GM21723 (cell line): ENCODE results near the gene UTP18.
"Not testable (repeated sequence)": the region's sequence is repeated elsewhere in the genome, so short reads cannot be mapped to it uniquely, and the experiment has no call there.

Experiments used
- ATAC-seq: cut with Tn5 transposase; IDR thresholded peaks from one replicate; pipeline ENCODE4 v1.9.1; 2021; ENCODE audit warnings: mild to moderate bottlenecking, moderate library complexity; ENCODE audit not compliant: unreplicated experiment

Gene UTP18

DNA sequence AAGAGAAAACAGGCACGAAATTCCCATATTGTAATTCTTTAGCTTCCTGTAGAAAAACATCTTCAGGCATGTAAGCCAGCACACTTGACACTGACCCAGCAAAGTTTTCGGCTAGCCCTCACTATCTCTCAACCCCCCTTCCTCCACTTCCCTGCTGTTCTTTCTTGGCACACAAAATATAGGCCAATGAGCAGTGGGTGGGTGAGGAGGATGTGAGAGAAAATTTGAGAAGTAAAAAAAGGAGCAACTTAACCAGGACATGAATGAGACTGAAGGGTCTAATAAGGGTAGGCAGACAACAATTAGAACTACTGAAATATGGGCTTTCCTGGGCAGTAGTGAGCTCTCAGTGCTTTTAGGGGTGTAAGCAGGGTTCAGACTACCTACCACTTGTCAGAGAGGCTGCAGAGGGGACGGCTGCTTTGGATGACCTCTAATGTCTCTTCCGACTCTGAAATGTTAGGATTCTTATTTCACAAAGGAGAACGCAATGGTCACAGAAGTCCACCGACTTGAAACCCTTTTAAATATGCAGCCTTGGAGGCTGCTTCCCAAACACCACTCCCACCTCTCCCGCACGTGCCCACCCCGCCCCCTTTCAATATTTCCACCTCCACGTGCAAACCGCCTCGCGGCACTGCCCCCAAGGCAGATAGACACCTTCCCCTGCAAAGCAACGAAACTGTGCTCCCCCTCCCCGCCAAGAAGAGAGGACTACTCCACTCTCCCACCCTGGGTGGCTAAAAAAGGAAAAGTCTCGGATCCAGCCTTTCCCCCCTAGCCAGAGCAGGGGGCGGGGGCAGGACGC, 1.4 kb upstream of the UTP18 start:
- no peak for ATAC-seq

DNA sequence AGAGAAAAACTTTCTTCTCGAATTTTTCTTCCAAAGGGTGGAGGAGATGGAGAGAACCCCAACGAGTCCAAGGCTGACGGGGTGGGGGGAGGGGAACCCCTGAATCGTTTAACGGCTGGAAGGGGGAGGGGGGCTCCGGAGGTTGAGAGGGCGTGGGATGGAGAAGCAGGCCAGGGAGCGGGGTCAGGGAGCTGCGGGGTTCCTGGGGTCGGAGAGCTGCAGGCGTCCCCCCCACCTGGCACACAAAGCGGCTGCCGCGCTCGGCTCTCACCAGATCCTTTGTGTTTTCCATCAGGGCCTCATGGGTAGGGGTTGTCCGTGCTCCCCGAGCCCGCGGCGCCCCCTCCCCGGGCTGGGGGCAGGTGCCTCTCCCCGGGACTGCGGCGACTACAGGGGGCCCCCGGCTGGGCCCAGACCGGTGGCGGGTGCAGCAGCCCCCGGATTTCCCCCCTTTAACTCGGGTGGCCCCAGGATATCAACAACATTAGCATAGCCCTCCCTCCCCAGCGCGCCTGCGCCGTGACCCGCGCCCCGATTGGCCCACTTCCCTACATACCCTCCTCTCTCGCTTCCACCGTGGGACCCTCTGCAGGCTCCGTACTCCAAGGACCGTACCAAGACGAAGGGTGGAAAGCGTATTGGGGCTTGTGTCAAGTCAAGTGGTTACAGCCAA, 646 bp upstream of the UTP18 start, which contains the start of gene MBTD1:
Gene MBTD1, minus strand, starts transcription at position 486 of the 673 bp plus-strand sequence. CDS start 34,888 bp downstream, outside the sequence.
- ATAC-seq, result peak; percentile 77

DNA sequence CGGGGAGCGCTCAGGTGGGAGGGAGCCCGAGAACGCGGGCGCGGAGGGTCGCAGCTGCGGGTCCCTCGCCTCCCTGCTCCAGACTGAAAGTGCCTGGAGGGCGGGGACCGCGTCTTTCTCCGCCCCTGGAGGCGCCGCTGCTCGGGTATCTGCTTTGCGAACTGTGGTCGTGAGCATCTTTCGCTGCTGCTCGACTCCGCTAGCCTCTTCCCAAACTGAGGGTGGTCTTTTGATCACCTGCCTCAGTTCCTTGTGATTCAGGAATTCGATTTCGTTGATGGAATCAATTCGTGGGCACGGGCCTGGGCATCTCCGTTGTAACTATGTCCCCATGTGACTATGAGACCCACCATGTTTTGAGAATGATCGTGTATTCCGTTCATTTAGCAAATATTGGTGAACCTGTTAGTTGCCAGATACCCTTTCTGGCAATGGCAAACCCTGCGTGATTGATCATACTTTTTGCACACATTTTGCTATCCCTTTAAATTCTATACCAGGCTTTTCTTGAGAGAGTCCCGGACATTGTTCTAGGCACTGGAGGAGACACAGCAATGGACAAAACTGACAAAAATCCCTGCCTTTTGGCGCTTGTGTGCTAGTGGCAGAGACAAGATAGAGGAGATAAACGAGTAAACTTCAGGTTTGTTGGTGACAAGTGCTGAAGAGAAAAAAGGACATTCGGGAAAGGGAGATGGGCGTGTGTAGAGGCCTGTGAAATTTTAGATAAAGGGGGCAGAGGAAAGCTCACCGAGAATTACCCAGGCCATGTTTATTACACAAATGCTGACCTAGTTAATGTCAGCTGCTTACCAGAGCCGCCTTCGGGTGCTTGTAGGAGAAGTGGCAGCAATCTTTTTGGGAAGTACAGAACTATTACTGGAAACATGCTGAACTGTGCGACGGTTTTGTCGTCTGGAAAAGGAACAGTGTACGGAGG, 948 bp downstream of the UTP18 start:
- ATAC-seq, result peak; percentile 3

DNA sequence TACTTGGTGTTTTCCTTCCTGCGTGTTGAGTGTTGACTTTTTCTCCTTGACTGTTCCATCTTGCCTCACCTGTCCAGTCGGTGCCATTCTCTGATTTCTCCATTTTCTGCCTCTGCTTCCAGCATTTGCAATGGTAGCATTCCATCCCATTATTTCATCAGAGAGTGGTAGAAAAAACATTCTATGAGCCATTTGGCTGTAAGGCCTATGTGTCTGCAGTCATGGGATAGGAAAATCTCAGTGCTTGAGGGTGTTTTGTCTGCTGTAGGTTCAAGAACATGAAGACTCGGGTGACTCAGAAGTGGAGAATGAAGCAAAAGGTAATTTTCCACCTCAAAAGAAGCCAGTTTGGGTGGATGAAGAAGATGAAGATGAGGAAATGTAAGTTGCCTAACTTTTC, 2.7 kb downstream of the UTP18 start:
- no peak for ATAC-seq

DNA sequence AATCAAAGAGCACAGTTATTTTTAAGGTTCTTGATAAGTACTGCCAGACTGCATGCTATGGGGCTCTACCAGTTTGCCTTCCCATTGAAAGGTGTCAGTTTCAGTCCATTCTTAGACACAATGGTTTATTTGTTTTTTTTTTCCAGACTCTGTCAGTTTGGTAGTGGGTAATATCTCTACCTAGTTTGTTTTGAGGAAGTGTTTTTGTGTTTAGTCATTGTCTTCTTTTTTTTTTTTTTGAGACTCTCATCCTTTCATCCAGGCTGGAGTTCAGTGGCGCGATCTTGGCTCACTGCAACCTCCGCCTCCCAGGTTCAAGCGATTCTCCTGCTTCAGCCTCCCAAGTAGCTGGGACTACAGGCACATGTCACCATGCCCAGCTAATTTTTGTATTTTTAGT, 4.1 kb downstream of the UTP18 start:
- ATAC-seq, result not testable (repeated sequence)

DNA sequence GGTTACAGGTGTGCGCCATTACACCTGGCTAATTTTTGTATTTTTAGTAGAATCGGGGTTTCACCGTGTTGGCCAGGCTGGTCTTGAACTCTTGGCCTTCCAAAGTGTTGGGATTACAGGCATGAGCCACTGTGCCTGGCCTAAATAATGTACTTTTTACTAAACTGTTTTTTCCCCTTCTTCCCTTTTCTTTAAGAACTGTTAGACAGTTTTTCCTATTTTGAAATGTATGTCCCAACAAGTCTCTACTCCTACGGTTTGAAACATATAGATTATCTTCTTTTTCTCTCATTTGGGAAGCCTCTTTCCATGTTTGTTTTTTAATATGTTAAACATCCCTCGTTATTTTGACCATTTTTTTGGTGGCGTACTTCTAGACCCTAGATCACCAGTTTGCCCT, 9.6 kb downstream of the UTP18 start:
- ATAC-seq, result no peak

DNA sequence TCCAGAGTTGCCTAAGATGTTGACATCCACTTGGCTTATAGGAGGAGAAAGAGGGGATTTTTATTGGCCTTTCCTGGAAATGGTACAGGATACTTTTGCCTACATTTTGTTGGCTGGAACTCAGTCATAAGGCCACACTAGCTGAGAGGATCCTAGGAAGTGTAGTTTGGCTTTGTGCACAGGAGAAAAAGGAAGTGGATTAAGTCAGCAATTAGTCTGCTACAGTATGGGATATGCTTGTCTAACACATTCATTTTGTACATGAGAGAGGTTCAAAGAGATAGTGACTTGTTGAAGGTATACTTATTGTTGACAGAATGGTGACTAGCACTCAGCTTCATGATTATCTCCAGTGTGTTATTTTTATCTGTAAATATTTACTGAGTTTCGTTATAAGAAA, 10.3 kb downstream of the UTP18 start:
- ATAC-seq, result no peak

DNA sequence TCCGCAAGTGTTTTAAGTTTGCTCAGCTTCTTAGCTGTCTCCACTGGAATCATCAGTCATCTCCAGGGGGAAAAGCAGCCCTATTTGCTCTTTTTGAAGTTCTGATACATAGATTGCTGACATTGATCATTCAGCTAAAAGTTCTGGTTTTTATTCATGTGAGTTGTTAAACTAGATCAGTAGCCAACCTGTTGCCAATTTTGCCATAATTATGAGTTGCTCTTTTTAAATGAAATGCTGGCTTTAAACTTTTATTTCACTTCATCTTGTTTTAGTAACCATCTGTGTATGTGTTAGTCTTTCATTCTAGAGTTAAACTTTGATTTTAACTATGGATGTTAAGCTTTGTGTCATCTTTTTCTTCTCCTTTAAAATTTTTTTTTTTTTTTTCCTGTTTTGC, 12.5 kb downstream of the UTP18 start:
- ATAC-seq, result no peak

DNA sequence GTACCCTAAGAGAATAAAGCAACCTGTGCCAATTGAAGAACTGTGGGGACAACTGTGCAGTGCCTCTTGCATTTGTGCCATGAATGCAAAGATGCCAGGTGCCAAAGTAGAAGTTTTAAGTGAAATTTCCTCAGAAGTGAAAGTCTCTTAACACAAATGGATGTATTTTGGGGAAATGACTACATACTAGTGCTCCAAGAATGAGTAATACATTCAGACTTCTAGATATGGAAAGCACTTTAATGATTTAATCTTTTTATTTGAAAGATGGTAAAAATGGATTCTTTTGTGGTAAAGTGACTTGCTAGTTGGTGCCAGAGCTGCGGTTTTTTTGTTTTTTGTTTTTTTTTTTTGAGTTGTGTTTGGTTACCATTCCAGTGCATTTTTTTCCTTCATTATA, 15.0 kb downstream of the UTP18 start:
- no peak for ATAC-seq

DNA sequence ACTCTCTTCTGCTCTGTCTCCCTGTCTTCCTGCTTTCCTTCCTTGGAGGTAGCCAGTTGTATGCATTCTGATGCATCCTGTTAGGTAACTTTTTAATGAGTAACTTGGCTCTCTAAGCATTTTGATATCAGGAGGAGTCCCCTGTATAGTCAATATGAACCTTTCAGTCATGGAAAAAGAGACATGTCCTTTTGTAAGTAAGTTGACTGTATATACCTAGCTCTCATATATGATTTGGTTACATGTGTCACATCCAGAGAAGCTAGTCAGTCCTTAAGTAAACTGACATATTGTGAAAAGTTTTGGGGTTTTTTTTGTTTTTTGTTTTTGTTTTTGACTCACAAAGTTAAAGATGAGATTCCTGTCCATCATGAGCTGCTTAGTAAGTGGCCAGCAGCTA, 18.8 kb downstream of the UTP18 start:
- no peak for ATAC-seq

DNA sequence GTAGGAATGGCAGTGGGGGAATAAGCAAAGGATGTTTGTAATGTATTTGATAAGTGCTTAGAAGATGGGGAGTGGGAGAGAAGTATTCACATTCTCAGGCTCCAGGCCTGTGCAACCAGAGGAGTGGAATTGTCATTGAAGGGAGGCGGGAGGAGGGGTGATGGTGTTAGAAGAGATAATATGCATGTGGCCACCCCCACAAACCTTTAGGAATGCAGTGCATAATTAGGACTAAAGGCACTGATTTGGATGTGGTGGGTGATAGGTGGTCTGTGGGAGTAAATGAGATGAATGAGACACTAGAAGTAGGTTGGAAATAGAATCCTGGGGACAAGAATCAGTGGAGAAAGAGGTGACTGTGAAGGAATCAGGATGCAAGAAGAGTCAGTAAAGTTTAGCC, 27.1 kb downstream of the UTP18 start:
- ATAC-seq, result no peak

DNA sequence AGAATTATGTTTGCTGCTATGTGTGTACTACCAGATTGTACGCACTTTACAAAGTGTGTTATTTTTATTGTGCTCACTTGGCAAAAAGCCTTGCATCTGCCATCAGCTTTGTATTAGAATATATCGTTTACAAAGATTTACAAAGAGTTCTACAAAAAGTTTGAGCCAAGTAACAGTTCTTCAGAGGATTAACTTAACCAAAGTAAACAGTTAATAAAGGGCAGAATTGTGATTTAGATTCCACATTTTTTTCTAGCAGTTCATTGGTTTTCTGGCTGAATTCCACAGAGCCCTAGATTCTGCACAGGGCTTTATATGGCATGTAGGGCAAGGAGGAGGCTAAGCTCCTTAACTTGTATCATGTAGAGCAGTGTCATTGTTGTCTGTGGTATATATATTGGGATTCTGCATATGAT, 29.4 kb downstream of the UTP18 start:
- ATAC-seq, result no peak

DNA sequence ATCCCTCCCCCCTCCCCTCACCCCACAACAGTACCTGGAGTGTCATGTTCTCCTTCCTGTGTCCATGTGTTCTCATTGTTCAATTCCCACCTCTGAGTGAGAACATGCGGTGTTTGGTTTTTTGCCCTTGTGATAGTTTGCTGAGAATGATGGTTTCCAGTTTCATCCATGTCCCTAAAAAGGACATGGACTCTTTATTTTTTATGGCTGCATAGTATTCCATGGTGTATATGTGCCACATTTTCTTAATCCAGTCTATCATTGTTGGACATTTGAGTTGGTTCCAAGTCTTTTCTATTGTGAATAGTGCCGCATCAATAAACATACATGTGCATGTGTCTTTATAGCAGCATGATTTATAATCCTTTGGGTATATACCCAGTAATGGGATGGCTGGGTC, 34.0 kb downstream of the UTP18 start:
- not testable (repeated sequence) for ATAC-seq

DNA sequence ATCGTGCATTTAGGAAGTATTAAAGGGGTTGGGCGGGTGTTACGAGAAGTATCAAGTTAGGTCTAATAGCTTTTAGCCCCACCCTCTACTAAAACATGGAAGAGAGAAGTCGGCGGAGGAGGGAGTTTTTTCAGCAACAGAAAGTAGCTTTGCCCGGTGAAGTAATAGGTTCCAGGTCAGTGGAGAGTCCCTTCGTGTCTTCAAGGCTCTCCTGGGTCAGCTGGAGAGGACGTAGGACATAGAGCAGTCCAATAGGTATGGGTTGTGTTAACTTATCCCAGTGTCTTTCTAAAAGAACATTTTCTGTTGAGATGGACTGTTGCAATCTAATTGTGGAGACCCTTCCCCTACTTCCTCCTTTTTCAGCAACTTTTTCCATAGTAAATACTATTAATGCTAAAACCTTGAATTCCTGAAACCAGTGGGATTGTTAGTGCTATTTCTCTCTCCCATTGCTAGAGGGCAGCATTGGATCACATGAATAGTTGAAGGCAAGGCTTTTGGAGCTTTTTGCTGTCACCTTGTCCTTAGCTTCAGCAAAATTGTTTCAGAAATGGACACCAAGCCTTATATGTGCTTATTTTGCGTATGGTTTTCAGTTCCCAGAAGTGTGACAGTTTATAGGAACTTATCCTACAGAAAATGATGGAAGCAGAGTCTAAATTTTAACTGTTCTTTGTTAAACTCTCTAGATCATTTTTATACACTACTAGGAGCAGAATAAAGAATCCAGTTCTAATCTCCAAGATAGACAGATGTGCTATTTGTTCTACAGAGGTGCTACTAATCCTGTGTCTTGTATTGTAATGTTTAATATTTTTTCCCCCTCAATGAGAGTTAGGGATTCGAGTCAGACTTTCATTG, 38.4 kb downstream of the UTP18 start:
- no peak for ATAC-seq

DNA sequence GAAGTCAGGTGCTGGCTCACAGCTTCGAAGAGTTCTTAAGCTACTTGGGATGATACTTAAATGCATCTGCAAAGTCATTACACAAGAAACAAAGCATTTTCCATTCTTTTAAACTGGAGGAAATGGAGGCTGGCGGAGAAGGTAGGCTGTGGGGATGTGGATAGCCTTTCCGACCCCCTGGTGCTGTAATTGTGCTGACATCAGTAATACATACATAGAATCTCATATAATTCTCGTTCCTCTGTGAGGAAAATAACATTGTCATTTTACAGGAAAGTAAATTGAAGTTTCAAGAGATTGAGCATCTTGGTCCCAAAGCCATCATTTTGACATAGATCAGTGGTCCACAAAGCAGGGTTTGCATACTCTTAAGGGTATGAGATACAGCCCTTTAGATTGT, 39.5 kb downstream of the UTP18 start:
- ATAC-seq, result no peak

DNA sequence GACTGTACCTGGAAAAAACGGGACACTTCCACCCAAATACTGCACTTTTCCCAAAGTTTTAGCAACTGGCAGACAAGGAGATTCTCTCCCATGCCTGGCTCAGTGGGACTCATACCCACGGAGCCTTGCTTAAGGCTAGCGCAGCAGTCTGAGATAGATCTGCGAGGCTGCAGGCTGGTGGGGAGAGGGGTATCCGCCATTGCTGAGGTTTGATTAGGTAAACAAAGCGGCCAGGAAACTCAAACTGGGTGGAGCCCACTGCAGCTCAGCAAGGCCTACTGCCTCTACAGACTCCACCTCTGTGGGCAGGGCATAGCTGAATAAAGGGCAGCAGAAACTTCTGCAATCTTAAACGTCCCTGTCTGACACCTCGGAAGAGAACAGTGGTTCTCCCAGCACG, 44.8 kb downstream of the UTP18 start:
- ATAC-seq, result no peak

DNA sequence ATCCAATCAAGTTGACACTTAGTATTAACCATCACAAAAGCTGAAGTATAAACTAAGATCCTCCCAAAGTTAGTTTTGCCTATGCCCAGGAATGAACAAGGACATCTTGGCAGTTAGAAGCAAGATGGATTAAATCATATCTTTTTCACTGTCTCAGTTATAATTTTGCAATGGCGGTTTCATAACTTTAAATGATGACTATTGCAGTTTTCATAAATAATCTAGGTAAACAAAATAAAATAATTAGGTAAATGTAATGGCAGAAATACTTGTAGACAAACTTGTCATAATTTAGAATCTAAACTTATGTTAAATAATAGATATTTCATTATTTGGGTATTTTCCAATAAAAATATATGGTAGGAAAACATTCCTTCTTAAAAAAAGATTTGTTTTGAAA, 51.7 kb downstream of the UTP18 start:
- ATAC-seq, result not testable (repeated sequence)

DNA sequence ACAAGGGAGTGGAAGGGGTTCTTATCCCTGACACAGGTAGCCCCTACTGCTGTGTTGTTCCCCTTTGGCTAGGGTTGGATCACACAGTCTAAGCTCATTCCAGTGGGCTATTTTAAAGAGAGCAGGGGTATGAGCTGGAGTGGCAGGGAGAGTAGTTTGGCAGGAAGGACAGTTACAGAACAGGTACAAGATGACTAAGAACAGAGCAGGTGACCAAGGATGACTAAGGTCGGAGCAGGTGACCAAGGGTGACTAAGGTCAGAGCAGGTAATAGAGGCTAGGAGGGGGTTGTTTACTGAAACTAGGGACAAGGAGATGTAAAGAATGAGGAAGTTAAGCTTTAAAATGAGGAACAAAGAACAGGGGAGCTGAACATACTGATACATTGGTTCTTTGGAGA, 58.8 kb downstream of the UTP18 start:
- ATAC-seq, result no peak

DNA sequence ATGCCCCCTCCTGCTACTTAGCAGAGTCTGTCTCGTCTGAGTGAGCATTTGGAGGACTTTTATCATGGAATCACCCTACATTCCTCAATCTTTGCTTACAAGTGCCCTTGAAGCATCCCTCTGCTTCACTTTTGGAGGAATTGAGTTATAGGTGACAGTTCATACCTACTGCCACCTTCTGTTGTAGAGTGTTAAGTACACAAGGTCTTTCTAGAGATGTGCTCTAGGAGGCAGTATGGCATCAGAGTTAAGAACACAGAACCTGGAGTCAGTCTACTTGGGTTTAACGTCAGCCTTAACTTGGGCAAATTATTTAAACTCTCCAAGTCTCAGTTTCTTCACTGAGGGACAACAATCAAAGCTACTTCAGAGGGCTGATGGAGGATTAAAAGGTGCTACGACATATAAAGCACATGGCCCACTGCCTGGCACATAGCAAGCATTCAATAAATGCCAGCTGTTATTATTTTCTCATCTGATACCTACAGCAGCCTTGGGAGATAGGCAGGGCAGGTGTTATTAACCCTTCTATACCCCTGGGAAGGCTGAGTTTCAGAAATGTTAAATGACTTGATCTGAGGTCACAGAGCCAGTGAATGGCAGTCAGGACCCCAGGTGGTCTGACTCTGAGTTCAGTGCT, 62.2 kb downstream of the UTP18 start:
- peak; percentile 61 for ATAC-seq

DNA sequence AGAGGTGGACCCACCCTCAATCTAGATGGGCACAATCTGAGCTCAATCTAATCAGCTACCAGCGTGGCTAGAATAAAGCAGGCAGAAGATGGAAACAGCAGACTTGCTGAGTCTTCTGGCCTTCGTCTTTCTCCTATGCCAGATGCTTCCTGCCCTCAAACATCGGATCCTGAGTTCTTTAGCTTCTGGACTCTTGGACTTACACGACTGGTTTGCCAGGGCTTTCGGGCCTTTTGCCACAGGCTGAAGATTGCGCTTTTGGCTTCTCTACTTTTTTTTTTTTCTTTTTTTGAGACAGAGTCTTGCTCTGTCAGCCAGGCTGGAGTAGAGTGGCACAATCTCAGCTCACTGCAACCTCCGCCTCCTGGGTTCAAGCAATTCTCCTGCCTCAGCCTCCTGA, 65.1 kb downstream of the UTP18 start:
- no peak for ATAC-seq
